ENCODE results near the gene CLEC9A.

DNA sequence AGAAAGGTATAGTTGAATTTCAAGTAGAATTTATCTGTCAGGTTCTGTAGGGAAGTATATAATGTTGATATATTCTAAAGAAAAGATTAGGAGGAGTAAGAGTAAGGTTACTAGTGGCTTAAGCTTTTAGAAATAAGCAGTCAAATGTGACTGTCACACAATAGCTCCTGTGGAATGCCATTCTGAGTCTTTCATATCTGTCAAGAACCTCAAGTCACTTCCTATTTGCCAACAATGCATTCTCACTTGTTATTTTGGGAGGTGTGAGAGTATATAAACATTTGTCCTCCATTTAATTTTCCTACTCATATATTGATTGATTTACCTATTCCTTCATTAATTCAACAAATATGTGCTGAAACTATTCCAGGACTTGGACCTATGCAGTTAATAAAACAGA lies 11.7 kb downstream of the CLEC9A start:
- no peak for TF ChIP-seq POLR2A (IDR thresholded peaks at IDR 0.05; ENCODE audit: low read depth, low read length)
- no peak for TF ChIP-seq RFX5 (IDR thresholded peaks at IDR 0.05; ENCODE audit: low read depth, low read length)
- TF ChIP-seq, protein P1, sequence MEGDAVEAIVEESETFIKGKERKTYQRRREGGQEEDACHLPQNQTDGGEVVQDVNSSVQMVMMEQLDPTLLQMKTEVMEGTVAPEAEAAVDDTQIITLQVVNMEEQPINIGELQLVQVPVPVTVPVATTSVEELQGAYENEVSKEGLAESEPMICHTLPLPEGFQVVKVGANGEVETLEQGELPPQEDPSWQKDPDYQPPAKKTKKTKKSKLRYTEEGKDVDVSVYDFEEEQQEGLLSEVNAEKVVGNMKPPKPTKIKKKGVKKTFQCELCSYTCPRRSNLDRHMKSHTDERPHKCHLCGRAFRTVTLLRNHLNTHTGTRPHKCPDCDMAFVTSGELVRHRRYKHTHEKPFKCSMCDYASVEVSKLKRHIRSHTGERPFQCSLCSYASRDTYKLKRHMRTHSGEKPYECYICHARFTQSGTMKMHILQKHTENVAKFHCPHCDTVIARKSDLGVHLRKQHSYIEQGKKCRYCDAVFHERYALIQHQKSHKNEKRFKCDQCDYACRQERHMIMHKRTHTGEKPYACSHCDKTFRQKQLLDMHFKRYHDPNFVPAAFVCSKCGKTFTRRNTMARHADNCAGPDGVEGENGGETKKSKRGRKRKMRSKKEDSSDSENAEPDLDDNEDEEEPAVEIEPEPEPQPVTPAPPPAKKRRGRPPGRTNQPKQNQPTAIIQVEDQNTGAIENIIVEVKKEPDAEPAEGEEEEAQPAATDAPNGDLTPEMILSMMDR (IDR thresholded peaks at IDR 0.05 in 2 of 3, conservative IDR thresholded peaks at IDR 0.05 in 1 of 3; ENCODE audit: control insufficient read depth in 2 of 3, extremely low read depth in 1 of 3, insufficient read depth in 1 of 3, low read depth in 3 of 3, low read length in 3 of 3), result no peak
- TF ChIP-seq BMI1 (IDR thresholded peaks at IDR 0.05; ENCODE audit: borderline replicate concordance), result no peak

Data from GM12878 (cell line).